AG04450 (cell line): Measurements from ENCODE around the gene DEPDC1B. TPM values are rescaled to one million over a fixed set of nuclear protein-coding genes. Genes with fewer than 3 reads are reported as not detected.

Experiments used
- CTCF ChIA-PET: fragments of 300-600, 350-600 bp; formaldehyde crosslinking; extraction: SDS; loops from one replicate; lab custom pipeline; 2022; ENCODE audit warnings: antibody characterized with exemption, inconsistent platforms; lab: Charles Lee
- POLR2A ChIA-PET: fragments of 350-600 bp; formaldehyde crosslinking; extraction: SDS; loops from one replicate; lab custom pipeline; 2021; ENCODE audit warnings: antibody characterized with exemption, inconsistent platforms; lab: Yijun Ruan, JAX
- DNase-seq: peaks from one replicate; pipeline ENCODE4 v3.0.0-alpha.2; 2011; ENCODE audit warnings: low read depth, low spot score
- H3K27ac ChIP-seq: one replicate; pipeline ENCODE4 v1.5.1; 2012; ENCODE audit warnings: low read depth, low read length, control low read depth
- H3K27me3 ChIP-seq: one replicate; pipeline ENCODE4 v1.6.0; 2012; ENCODE audit warnings: low read length; ENCODE audit not compliant: control insufficient read depth, insufficient read depth
- H3K4me3 ChIP-seq: 2 replicates; pipeline ENCODE4 v1.5.1; 2011; ENCODE audit warnings: mild to moderate bottlenecking, low read depth, low read length, control low read depth
- H3K9me3 ChIP-seq: 2 replicates; pipeline ENCODE4 v1.5.1; 2012; ENCODE audit warnings: low read length; ENCODE audit not compliant: control insufficient read depth, insufficient read depth
- polyA plus RNA-seq: library from polyadenylated mRNA; depleted of rRNA; stranded (reverse); fragments of >200 nt; gene quantifications from 2 replicates; pipeline ENCODE4 v1.2.3, GENCODE V29; 2011
- TF ChIP-seq, protein P1 (sequence below): IDR thresholded peaks from 2 replicates; pipeline ENCODE4 v1.5.1; 2011; ENCODE audit warnings: low read depth, low read length, control low read depth, inconsistent platforms

Gene DEPDC1B
- polyA plus RNA-seq, 1 experiment, result 5.4 TPM

DNA sequence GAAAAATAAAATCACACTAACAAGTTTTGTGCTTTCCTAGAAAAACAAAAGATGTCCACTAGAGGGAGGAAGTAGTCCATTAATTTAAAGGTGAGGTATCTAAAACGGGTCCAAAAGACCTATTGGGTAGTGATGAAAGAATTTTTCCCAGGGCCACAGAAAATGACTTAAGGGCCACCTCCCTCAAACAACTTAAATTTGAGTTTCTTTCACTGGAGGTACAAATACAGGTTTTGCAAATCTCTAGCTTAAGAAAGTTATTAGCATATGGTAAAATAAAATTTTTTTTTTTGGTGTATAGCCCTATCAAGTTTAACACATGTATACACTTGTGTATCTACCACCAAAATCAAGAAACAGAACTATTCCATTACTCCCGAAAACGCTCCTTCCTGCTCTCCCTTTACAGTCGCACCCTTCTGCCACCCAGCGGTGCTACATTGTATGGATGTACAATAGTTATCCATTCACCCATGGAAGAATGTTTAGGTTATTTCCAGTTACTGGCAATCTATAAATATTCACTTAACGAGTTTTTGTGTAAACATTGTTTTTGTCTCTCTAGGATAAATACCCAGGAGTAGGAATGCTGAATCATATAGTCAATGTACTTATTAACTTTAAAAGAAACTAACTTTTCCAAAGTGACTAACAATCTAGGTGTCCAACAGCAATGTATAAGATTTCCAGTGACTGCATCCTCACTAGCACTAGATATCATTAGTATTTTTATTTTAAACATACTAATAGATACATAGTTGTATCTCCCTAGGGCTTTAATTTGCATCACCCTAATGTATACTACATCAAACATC is 21.9 kb downstream of the DEPDC1B start:
- TF ChIP-seq, protein P1, sequence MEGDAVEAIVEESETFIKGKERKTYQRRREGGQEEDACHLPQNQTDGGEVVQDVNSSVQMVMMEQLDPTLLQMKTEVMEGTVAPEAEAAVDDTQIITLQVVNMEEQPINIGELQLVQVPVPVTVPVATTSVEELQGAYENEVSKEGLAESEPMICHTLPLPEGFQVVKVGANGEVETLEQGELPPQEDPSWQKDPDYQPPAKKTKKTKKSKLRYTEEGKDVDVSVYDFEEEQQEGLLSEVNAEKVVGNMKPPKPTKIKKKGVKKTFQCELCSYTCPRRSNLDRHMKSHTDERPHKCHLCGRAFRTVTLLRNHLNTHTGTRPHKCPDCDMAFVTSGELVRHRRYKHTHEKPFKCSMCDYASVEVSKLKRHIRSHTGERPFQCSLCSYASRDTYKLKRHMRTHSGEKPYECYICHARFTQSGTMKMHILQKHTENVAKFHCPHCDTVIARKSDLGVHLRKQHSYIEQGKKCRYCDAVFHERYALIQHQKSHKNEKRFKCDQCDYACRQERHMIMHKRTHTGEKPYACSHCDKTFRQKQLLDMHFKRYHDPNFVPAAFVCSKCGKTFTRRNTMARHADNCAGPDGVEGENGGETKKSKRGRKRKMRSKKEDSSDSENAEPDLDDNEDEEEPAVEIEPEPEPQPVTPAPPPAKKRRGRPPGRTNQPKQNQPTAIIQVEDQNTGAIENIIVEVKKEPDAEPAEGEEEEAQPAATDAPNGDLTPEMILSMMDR, result peak; percentile 67
- Histone ChIP-seq H3K9me3 (no peaks in the 10 kb centered on the region), H3K27ac (no peak overlapping the region), H3K4me3 (no peak overlapping the region), H3K27me3 (no peaks in the 10 kb centered on the region)
- ChIA-PET POLR2A (no interaction called here), CTCF (interaction anchor here (0.6 to 3.5 kb wide), 23 partner anchors 9 to 1618 kb away, joined by 3 to 44 read pairs (median 3); partner anchors contain the start of gene DEPDC1B)
- no peak for DNase-seq

- TF ChIP-seq, protein P1, result no peak
- H3K27ac ChIP-seq, result no peak overlapping the region
- no peaks in the 10 kb centered on the region for H3K27me3 ChIP-seq
- POLR2A ChIA-PET, result no interaction called here
- CTCF ChIA-PET, result interaction anchor here (0.7 to 2.4 kb wide), 8 partner anchors 9 to 865 kb away, joined by 3 to 25 read pairs (median 4); partner anchors contain the start of gene DEPDC1B
- DNase-seq, result no peak
- no peaks in the 10 kb centered on the region for H3K9me3 ChIP-seq
- no peak overlapping the region for H3K4me3 ChIP-seq
These were observed 24.7 kb downstream of the DEPDC1B start for GRCh38 chr5:60675286-60675685.

DNA sequence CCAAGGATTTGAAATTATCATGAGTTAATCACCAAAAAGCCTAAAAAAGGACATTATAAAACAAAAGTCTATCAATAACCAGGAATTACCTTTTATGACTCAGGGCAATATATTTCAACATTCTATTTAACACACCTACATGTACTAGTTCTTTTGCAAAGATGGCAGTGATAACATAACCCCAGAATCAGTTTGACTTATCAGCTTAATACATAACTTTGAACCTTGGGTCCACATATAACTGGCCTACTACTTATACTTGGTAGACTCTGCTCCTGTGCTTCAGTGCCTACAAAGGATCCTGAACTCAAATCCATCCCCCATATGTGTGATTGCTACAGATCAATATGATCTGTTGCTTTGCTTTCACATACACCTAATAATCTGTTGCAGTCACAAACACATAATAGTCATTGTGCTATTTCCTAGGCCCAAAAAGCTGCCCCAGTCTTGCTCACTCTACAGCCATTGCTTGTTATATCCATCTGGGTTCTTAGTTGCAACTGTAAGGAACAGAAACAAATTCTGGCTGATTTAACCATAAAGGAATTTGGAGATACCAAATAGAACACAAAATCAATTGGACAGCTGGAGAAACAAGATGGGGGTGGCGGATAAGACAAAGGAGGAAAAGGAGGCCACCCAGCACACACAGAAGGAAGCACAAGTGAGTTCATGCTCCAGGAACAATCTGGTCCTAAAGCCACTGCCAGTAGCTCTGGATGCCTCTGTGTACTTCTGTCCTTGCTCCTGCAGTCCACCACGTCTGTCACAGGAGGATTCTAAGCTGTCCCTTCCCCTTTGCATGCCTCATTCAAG is 25.5 kb downstream of the DEPDC1B start:
- Histone ChIP-seq H3K4me3 (no peak overlapping the region), H3K27ac (no peak overlapping the region), H3K27me3 (no peaks in the 10 kb centered on the region), H3K9me3 (no peaks in the 10 kb centered on the region)
- ChIA-PET POLR2A (no interaction called here), CTCF (interaction anchor here (1.0 to 2.4 kb wide), 7 partner anchors 14 to 284 kb away, joined by 3 to 25 read pairs (median 6); partner anchors contain the start of gene DEPDC1B)
- no peak for DNase-seq
- TF ChIP-seq, protein P1, result no peak

DNA sequence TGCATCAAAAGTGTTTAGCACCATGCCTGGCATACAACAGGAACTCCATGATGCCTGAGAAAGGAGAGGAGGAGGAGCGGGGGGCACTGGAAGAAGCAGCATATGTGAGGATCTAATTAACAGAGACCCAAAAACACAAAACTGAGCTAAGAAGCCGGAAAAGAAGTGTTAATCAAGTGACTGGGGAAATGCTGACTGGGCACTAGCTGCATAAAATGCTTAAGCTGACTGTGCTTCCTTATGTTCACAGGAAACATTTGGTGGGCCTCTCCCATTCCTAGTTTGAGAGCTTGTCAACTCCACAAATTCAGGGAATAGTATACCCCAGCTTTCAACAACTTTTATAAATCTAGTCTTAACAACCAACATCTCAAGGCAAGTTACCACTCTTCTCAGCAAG is 26.6 kb downstream of the DEPDC1B start:
- TF ChIP-seq, protein P1, result no peak
- H3K27me3 ChIP-seq, result no peaks in the 10 kb centered on the region
- POLR2A ChIA-PET, result no interaction called here
- H3K9me3 ChIP-seq, result no peaks in the 10 kb centered on the region
- no peak overlapping the region for H3K27ac ChIP-seq
- CTCF ChIA-PET, result interaction anchor here (0.8 to 1.8 kb wide), 3 partner anchors 15 to 26 kb away, joined by 3 to 8 read pairs (median 4); partner anchors contain the start of gene DEPDC1B
- no peak overlapping the region for H3K4me3 ChIP-seq
- no peak for DNase-seq
